ENCODE measurements around the gene SNX32. TPM values are rescaled to one million over a fixed set of nuclear protein-coding genes. Genes with fewer than 3 reads are reported as not detected.

Gene SNX32
- total and polyA plus RNA-seq, 2 of the 13 experiments (the other 11 are each of a cell fraction or from before 2014, with no cell fraction given), result 0.09 to 0.34 TPM

DNA sequence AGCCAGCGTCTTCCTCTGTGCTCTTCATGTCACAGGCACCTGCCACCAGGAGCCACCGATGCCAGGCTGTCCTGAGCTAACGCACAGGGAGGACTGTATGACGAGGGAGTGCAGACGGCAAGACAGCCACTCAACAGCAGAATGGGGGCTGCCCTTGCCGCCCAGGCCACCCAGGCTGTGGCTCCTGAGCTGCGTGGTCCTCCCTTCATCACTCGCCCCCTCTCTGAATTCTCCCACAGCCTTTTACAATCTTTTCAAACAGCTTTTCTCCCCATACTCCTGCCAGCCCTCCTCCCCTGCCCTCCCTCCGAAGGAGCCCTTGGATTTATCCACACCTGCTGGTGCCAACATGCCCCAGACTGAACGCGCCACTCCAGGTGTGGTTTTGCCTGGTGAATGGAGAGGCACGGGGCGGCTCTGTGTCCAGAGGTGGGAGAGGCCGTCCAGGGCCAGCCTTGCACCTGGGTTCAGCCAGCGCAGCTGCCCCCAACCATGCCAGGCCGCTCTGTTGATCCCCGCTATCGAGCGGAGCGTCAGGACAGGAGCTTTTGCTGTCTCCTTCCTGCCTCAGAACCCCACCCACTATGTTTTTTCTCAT lies 24.9 kb upstream of the SNX32 start:
- ChIA-PET POLR2A (no interaction called here), CTCF (ENCODE audit: low intra/inter-chr PET ratio, low total read pairs) (no interaction called here)
- ATAC-seq (peak; percentile 18; the same call in 1 of the 3 replicates), DNase-seq (ENCODE audit: low spot score) (no peak), FAIRE-seq (no peak)
- H3K4me3 ChIP-seq (replicated peaks in 1 of 3; ENCODE audit: insufficient read depth in 1 of 3, low read depth in 2 of 3, low read length in 3 of 3), result no peak overlapping the region
- in situ Hi-C loops (cut with HindIII; ENCODE audit: extremely low pct_ligation_motif_present, low pct_unique_long_range_greater_than_20kb) (no loop called here), intact Hi-C loops (cut with micrococcal nuclease; ENCODE audit: unreplicated experiment) (no loop called here)
- no peaks in the 10 kb centered on the region for H3K9me3 ChIP-seq (ENCODE audit: low read length)
- peaks cover 13 to 64% of the 10 kb centered on the region in 2 experiments; a peak in 4 of 5 replicates for H3K27me3 ChIP-seq (ENCODE audit: control insufficient read depth in 1 of 2, insufficient read depth in 2 of 2, low read length in 2 of 2)
- no peak overlapping the region for H2AFZ ChIP-seq (ENCODE audit: low read length)
- no peaks in the 10 kb centered on the region for H3K4me1 ChIP-seq (ENCODE audit: insufficient read depth, low read length)
- no peaks in the 10 kb centered on the region for H4K20me1 ChIP-seq (ENCODE audit: insufficient read depth, low read length)
- H3K79me2 ChIP-seq (ENCODE audit: insufficient read depth, low read length), result no peaks in the 10 kb centered on the region
- no peaks in the 10 kb centered on the region for H3K36me3 ChIP-seq (replicated peaks in 1 of 2; ENCODE audit: control insufficient read depth in 1 of 2, insufficient read depth in 2 of 2, low read length in 2 of 2)
- H3K4me2 ChIP-seq (ENCODE audit: low read depth, low read length), result no peak overlapping the region
- H3K9ac ChIP-seq (ENCODE audit: insufficient read depth, low read depth, low read length), result no peak overlapping the region
- TF ChIP-seq NFE2 (CRISPR knock-in tag; IDR thresholded peaks at IDR 0.05) (no peak), ZNF251 (CRISPR knock-in tag; IDR thresholded peaks at IDR 0.05) (no peak), KLF16 (CRISPR knock-in tag; IDR thresholded peaks at IDR 0.05) (no peak), ETV5 (CRISPR knock-in tag; IDR thresholded peaks at IDR 0.05; ENCODE audit: borderline replicate concordance) (no peak)
- TF ChIP-seq, protein P1, sequence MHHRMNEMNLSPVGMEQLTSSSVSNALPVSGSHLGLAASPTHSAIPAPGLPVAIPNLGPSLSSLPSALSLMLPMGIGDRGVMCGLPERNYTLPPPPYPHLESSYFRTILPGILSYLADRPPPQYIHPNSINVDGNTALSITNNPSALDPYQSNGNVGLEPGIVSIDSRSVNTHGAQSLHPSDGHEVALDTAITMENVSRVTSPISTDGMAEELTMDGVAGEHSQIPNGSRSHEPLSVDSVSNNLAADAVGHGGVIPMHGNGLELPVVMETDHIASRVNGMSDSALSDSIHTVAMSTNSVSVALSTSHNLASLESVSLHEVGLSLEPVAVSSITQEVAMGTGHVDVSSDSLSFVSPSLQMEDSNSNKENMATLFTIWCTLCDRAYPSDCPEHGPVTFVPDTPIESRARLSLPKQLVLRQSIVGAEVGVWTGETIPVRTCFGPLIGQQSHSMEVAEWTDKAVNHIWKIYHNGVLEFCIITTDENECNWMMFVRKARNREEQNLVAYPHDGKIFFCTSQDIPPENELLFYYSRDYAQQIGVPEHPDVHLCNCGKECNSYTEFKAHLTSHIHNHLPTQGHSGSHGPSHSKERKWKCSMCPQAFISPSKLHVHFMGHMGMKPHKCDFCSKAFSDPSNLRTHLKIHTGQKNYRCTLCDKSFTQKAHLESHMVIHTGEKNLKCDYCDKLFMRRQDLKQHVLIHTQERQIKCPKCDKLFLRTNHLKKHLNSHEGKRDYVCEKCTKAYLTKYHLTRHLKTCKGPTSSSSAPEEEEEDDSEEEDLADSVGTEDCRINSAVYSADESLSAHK (CRISPR knock-in tag; IDR thresholded peaks at IDR 0.05; ENCODE audit: borderline replicate concordance), result no peak
- TF ChIP-seq, protein P2, sequence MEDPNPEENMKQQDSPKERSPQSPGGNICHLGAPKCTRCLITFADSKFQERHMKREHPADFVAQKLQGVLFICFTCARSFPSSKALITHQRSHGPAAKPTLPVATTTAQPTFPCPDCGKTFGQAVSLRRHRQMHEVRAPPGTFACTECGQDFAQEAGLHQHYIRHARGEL (CRISPR knock-in tag; IDR thresholded peaks at IDR 0.05), result no peak
- BruUV-seq (replicated peaks), result no TSS peak
- H3K27ac ChIP-seq (ENCODE audit: extremely low read length, insufficient read depth, low read length), result no peak overlapping the region
- WGBS (ENCODE audit: low lambda C conversion rate), result 19% methylated on average over 17 of the region's 20 CpGs
